Measurements from ENCODE around the gene CXCL16. TPM values are rescaled to one million over a fixed set of nuclear protein-coding genes. Genes with fewer than 3 reads are reported as not detected.

The CXCL16 gene
- total and polyA plus RNA-seq, 2 of the 13 experiments (the other 11 are each of a cell fraction or from before 2014, with no cell fraction given), result 9.4 to 101 TPM

- TF ChIP-seq ZNF33B (CRISPR knock-in tag; IDR thresholded peaks at IDR 0.05) (no peak; the same call in 1 of the 2 replicates), RBFOX2 (IDR thresholded peaks at IDR 0.05; ENCODE audit: low read depth, low read length) (peak; percentile 42), ZNF556 (CRISPR knock-in tag; IDR thresholded peaks at IDR 0.05; ENCODE audit: borderline replicate concordance) (peak; percentile 72; the same call in 1 of the 2 replicates), ZNF350 (CRISPR knock-in tag; IDR thresholded peaks at IDR 0.05; ENCODE audit: borderline replicate concordance, low read depth) (peak; percentile 86), ZNF362 (CRISPR knock-in tag; IDR thresholded peaks at IDR 0.05; ENCODE audit: borderline replicate concordance) (peak; percentile 56; the same call in 1 of the 2 replicates), ZNF720 (CRISPR knock-in tag; IDR thresholded peaks at IDR 0.05) (no peak), ZFP37 (CRISPR knock-in tag; IDR thresholded peaks at IDR 0.05; ENCODE audit: borderline replicate concordance) (peak; percentile 92; the same call in 1 of the 2 replicates), ZNF674 (CRISPR knock-in tag; IDR thresholded peaks at IDR 0.05; ENCODE audit: low read depth) (no peak), RERE (CRISPR knock-in tag; IDR thresholded peaks at IDR 0.05; ENCODE audit: low read depth) (peak; percentile 77), PAF1 (CRISPR knock-in tag; IDR thresholded peaks at IDR 0.05) (0 out of 2 replicates have a peak, but pooled peaks have one; percentile 54), JUN (CRISPR knock-in tag; IDR thresholded peaks at IDR 0.05) (0 out of 2 replicates have a peak, but pooled peaks have one; percentile 20), SATB2 (CRISPR knock-in tag; IDR thresholded peaks at IDR 0.05) (0 out of 2 replicates have a peak, but pooled peaks have one; percentile 81), TCF12 (IDR thresholded peaks at IDR 0.05) (no peak), TCF12 (CRISPR knock-in tag; IDR thresholded peaks at IDR 0.05) (no peak; the same call in 1 of the 2 replicates), MXD3 (CRISPR knock-in tag; IDR thresholded peaks at IDR 0.05) (peak; percentile 67; the same call in 1 of the 2 replicates), NPAS2 (CRISPR knock-in tag; IDR thresholded peaks at IDR 0.05; ENCODE audit: borderline replicate concordance) (no peak), ZNF770 (CRISPR knock-in tag; IDR thresholded peaks at IDR 0.05) (peak; percentile 90), KDM6A (CRISPR knock-in tag; IDR thresholded peaks at IDR 0.05; ENCODE audit: low read depth) (peak; percentile 80), HOMEZ (CRISPR knock-in tag; IDR thresholded peaks at IDR 0.05; ENCODE audit: low read depth) (0 out of 2 replicates have a peak, but pooled peaks have one; percentile 76)
These were observed 31.9 kb upstream of the CXCL16 start, which contains the start of gene TM4SF5 (continued) for GRCh38 chr17:4771519-4772234.

All from HepG2 (cell line).